Measurements from ENCODE around the gene ADAMTS16.

- TF ChIP-seq CTCF (IDR thresholded peaks at IDR 0.05; ENCODE audit: poor library complexity) = no peak
- no peak for TF ChIP-seq EZH2 (IDR thresholded peaks at IDR 0.05; ENCODE audit: borderline replicate concordance)
Measured at GRCh38 chr5:5246736-5247135, 106.6 kb downstream of the ADAMTS16 start.

Measured in hepatocyte (in vitro differentiated cells).